Measurements from ENCODE around the gene ATN1.
"Not testable (repeated sequence)": the region's sequence is repeated elsewhere in the genome, so short reads cannot be mapped to it uniquely, and the experiment has no call there.

The ATN1 gene, protein sequence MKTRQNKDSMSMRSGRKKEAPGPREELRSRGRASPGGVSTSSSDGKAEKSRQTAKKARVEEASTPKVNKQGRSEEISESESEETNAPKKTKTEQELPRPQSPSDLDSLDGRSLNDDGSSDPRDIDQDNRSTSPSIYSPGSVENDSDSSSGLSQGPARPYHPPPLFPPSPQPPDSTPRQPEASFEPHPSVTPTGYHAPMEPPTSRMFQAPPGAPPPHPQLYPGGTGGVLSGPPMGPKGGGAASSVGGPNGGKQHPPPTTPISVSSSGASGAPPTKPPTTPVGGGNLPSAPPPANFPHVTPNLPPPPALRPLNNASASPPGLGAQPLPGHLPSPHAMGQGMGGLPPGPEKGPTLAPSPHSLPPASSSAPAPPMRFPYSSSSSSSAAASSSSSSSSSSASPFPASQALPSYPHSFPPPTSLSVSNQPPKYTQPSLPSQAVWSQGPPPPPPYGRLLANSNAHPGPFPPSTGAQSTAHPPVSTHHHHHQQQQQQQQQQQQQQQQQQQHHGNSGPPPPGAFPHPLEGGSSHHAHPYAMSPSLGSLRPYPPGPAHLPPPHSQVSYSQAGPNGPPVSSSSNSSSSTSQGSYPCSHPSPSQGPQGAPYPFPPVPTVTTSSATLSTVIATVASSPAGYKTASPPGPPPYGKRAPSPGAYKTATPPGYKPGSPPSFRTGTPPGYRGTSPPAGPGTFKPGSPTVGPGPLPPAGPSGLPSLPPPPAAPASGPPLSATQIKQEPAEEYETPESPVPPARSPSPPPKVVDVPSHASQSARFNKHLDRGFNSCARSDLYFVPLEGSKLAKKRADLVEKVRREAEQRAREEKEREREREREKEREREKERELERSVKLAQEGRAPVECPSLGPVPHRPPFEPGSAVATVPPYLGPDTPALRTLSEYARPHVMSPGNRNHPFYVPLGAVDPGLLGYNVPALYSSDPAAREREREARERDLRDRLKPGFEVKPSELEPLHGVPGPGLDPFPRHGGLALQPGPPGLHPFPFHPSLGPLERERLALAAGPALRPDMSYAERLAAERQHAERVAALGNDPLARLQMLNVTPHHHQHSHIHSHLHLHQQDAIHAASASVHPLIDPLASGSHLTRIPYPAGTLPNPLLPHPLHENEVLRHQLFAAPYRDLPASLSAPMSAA (N-terminal part only)

DNA sequence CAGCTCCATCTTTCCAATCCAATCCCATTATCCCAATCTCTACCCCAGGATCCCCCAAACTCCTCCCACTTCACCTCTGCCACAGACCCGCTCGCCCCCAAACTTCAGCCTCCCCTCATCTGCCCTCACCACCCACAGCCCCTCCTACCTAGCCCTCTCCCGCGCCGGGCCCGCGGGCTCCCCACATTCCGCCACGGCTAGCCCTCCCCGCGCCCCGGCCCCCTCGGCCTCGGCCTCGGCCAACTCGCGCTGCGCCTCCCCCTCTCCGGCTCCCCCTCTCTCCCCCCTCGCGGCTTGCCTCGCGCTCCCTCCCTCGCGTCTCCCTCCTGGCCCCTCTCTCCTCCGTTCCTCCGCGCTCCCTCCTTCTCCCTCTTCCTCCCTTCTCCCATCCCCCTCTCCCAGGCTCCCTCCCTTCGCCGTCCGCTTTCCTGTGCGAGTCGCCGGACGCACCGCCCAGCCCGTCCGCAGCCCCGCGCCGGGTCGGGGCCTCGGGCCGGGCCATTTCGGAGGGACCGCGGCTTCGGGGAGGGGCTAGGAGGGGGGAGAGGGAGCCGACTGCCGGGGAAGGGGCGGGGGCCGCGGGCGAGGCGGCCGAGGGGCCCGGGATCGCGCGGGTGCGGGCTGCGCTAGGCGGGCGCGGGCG lies at the start of gene ATN1:
ATN1 (plus strand) TSS at position 581 of the 643 bp plus-strand sequence. CDS start 6,043 bp downstream, outside the sequence.
- DNase-seq, result peak; percentile 41

DNA sequence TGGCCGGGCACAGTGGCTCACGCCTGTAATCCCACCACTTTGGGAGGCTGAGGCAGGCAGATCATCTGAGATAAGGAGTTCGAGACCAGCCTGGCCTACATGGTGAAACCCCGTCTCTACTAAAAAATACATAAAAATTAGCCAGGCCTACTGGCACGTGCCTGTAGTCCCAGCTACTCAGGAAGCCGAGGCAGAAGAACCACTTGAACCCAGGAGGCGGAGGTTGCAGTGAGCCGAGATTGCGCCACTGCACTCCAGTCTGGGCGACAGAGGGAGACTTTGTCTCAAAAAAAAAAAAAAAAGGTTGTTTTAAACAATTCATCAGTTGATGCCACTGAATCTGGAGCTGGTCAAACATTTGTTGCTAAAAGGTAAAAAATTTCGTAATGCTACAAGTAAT lies 47.9 kb upstream of the ATN1 start:
- not testable (repeated sequence) for DNase-seq

GRCh38 chr12:6883252-6883651 lies 44.5 kb upstream of the ATN1 start:
- DNase-seq, result no peak

GRCh38 chr12:6883683-6884082 lies 44.1 kb upstream of the ATN1 start:
- no peak for DNase-seq

DNA sequence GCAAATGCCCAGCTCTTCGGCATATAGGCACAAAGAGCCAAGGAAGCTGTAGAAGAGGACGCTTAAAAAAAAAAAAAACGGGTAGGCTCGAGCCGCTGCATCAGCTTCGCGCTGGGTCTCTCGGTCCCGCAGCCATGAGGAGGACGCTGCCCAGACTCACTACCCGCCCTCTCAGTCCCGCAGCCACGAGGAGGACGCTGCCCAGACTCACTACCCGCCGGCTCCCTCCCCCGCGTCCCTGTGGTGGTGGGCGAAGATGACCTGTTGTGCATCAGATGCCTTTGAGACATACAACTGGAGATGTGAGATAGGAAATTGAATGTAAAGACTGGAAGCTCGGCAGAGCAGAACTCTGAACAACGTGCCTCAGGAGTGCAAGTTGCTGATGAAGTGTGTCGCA lies 43.2 kb upstream of the ATN1 start:
- no peak for DNase-seq

DNA sequence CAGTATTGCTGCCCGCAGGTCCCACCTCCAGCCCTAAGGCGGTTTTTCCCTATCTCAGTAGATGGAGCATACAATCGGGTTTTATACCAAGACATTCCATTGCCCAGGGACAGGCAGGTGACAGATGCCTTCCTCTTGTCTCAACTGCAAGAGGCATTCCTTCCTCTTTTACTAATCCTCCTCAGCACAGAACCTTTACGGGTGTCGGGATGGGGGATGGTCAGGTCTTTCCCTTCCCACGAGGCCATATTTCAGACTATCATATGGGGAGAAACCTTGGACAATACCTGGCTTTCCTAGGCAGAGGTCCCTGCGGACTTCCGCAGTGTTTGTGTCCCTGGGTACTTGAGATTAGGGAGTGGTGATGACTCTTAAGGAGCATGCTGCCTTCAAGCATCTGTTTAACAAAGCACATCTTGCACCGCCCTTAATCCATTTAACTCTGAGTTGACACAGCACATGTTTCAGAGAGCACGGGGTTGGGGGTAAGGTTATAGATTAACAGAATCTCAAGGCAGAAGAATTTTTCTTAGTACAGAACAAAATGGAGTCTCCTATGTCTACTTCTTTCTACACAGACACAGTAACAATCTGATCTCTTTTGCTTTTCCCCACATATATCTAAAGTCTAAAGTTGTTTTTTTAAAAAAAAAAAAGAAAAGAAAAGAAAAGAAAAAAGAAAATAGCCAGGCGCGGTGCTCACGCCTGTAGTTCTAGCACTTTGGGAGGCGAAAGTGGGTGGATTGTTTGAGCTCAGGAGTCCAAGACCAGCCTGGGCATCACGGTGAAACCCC lies 41.4 kb upstream of the ATN1 start:
- DNase-seq, result not testable (repeated sequence)

GRCh38 chr12:6887460-6887859 lies 40.3 kb upstream of the ATN1 start:
- DNase-seq, result no peak

GRCh38 chr12:6888360-6888759 lies 39.4 kb upstream of the ATN1 start:
- no peak for DNase-seq

GRCh38 chr12:6888794-6889193 lies 39.0 kb upstream of the ATN1 start:
- DNase-seq, result not testable (repeated sequence)

DNA sequence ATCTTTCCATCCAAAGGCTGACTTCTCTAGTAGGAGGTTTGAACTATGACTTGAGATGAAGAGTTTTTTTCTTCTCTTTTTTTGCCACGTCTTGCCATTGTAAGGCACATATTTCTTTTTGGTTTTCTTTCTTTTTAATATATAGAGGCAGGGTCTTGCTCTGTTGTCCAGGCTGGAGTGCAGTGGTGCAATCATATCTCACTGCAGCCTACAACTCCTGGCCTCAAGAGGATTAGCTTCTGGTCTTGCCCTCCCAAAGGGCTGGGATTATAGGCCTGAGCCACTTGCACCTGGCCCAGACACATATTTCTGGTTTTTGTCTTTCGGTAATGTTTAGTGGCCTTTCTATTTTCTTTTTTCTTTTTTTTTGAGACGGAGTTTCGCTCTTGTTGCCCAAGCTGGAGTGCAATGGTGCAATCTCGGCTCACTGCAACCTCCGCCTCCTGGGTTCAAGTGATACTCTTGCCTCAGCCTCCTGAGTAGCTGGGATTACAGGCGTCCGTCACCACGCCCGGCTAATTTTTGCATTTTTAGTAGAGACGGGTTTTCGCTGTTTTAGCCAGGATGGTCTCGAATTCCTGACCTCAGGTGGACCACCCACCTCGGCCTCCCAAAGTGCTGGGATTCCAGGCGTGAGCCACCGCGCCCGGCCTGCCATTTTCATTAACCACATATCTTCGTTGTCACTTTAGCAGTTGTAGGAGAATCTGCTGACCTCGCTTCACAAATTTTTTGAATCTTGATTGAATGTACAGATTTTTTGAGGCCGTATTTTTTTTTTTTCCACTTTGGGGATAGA lies 37.8 kb upstream of the ATN1 start:
- not testable (repeated sequence) for DNase-seq

- DNase-seq, result peak; percentile 94
Measured at GRCh38 chr12:6890789-6891645, 36.7 kb upstream of the ATN1 start.

DNA sequence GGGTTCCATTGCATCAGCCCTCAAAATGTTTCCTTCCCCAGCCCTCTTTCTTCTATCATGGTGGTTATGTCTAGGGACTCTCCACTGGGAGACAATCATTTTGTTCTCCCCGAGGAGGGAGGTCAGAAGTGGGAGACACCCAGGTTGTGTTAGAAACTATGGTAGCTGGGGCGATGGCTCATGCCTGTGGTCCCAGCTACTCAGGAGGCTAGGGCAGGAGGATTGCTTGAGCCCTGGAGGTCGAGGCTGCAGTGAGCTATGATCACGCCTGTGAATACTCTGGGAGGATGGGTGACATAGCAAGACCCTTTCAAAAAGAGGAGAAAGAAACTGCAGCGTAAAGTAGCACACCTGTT lies 36.1 kb upstream of the ATN1 start:
- no peak for DNase-seq

DNA sequence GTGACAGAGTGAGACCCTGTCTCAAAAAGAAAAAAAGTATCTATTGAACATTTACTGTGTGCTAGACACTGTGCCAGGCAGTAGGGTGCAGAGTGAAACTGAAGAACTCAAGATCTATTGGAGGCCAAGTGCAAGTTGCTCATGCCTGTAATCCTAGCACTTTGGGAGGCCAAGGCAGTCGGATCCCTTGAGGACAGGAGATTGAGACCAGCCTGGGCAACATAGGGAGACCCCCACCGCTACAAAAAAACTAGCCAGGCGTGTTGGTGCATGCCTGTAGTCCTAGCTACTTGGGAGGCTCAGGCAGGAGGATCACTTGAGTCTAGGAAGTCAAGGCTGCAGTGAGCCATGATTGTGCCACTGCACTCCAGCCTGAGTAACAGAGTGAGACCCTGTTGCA lies 35.1 kb upstream of the ATN1 start:
- DNase-seq, result not testable (repeated sequence)

DNA sequence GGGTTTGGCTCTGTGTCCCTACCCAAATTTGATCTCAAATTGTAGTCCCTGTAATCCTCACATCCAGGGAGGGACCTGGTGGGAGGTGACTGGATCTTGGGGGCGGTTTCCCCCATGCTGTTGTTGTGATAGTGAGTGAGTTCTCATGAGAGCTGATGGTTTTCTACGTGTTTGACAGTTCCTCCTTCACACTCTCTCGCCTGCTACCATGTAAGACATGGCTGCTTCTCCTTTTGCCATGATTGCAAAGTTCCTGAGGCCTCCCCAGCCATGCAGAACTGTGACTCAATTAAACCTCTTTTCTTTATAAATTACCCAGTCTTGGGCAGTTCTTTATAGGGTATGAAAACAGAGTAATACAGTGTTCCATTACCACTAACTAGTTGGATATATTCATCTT lies 33.4 kb upstream of the ATN1 start:
- DNase-seq, result no peak

DNA sequence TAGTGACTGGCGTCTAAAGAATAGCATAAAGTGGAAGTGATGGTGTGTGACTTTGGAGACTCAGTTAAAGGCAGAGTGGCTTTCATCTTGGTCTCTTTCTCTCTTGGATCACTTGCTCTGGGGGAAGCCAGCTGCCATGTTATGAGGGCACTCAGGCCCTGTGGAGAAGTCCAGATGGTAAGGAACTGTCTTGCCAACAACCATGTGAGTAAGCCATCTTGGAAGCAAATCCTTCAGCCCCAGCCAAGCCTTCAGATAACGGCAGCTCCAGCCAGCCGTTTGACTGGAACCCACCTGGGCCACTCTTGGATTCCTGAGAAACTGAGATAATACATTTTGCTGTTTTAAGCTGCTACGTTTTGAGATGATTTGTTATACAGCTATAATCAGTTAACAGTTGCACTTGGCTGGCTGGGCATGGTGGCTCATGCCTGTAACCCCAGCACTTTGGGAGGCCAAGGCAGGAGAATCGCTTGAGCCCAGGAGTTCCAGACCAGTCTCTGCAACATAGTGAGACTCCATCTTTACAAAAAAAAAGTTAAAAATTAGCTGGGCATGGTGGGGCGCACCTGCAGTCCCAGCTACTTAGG lies 30.8 kb upstream of the ATN1 start:
- DNase-seq, result no peak

- DNase-seq, result no peak
Measured at GRCh38 chr12:6899427-6899826, 28.3 kb upstream of the ATN1 start.

DNA sequence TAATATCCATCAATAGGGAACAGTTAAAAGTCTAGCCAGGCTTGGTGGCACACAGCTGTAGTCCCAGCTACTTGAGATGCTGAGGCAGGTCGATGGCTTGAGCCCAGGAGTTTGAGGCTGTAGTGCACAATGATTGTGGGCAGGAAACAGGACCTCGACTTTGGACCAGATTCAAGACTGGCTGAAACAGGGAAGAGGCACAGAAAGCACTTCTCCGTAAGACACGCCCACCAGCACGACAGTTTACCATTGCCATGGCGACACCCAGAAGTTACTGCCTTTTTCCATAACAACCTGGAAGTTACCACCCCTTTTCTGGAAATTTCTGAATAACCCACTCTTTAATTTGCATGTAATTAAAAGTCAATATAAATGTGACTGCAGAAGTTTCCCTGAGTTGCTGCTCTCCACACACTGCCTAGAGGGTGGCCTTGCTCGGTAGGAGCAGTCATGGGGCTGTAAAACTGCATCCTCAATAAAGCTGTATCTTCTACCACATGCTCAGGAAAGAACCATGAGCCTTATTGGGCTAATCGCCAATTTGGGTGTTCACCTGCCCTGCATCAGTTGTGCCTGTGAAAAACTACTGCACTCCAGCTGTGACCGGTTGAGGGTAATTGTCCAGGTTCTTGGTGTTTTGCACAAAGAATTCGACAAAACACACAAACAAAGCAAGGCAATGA lies 27.8 kb upstream of the ATN1 start:
- DNase-seq, result no peak

DNA sequence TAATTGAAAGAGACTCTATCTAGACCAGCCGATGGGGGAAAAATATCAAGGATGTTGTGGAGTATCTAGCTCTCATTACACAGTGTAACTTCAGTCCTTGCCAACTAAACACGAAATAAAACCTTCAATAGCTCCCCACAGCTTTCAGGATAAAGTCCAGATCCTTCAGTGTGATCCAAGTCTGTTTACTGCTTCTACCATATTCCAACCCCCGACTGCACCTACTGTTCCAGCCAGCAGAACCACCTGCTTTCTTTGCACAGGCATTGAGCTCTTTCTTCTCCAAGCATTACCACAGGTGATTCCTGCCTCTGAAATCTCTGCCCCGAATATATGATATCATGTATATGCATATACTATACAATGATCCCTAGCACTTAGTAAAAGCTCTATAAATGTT lies 25.3 kb upstream of the ATN1 start:
- DNase-seq, result no peak

DNA sequence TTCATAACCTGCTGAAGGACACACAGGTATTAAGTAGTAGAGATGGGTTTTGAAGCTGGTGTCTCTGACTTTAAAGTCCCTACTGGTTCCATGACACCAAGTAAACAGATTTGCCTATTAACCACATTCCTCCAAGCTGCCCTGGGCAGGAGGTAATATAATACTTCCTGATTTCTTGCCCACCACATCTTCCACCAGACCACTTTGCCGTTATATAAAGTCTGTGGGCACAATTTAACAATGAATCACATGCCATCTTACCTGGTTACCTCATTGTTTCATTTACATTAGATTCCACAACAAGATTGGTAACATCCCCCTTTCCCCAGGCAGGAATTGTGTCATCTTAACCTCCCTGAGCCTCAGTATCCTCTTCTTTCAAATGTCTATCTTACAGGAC lies 24.0 kb upstream of the ATN1 start:
- DNase-seq, result no peak
